ENCODE measurements around the gene ADISSP. TPM values are rescaled to one million over a fixed set of nuclear protein-coding genes. Genes with fewer than 3 reads are reported as not detected.

ADISSP gene
- total RNA-seq, 8 experiments from 2014 or later: 18.1 to 60.6 (median 35.5) TPM

DNA sequence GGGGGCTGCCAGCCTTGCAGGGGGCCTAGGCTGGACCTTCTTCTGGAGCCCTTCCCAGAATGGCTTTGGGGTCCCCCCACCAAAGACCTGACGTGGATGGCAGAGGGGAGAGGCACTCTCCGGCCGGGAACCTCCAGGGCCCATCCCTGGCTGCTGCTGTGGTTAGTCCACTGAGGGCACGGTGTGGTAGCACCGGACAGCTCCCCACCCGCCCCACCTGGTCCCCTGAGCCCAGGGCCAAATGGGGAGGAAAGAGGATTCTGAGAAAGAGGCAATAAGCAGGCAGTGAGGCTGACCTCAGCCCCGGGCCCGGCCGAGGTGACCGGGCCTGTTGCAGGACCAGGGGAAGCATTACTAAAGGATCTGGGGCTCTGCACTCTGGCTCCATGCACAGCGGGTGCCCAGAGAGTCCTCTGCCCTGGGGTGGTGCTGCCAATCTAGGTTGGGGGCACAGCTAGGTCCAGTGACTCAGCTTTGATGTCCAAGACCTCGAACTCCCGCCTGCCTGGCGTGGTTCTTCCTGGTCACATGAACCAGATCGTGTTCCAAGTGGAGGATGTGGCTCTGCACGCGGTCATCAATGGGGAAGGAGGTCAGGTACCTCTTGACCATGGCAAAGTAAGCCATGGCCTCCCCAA lies 16.8 kb upstream of the ADISSP start:
- in situ Hi-C loops (cut with MboI; ENCODE audit: low pct_unique_long_range_greater_than_20kb in 2 of 9, low sequenced_read_pairs in 9 of 9, unreplicated experiment in 9 of 9): loop anchor here in 2 of 9 experiments (25.0 kb wide), 1 partner anchor 303 kb away; no protein-coding TSS in a partner anchor
- H3K4me3 ChIP-seq: no peak overlapping the region
- no peak overlapping the region for H3K27ac ChIP-seq
- peaks cover 15 to 19% of the 10 kb centered on the region in 2 donors for H3K4me1 ChIP-seq (replicated peaks in 1 of 2)
- ATAC-seq (replicated peaks in 6 of 8): no peak
- WGBS, 10 experiments: 87 to 100% (median 98%) methylated on average over 2 to 8 of the region's 17 CpGs; no CpG with 5 or more reads in 4 of the 10 experiments

DNA sequence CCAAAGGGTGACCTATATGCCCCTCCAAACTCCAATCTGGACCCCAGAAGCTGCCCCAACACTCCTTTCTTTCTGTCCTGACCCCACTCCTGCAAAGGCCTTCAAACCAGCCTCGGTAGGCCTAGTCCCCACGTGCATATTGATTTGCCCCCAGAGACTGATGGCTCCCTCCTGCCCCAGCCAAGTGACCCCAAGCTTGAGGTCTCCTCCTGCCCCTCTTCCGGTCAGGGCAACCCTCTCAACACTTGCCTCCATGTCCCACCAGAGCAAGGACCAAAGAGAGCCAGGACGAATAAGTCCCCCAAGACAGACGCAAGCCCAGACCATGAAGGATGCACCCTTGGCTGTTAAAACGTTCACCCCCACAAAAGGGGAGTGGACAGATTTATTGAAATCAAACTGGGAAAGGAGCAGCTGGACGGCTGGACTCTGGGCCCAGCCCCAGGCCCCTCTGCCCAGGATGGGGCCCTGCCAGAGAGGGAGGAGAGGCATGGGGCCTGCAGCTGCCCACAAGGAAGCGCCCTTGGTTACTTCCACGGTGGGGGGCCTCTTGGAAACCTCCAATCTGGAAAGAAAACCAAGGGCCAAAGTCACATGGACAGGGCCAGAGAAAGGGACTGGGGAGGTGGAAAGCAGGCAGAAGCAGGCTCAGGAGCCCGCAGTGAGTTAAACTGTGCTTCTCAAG lies 16.1 kb upstream of the ADISSP start:
- in situ Hi-C loops (cut with MboI; ENCODE audit: low pct_unique_long_range_greater_than_20kb in 2 of 9, low sequenced_read_pairs in 9 of 9, unreplicated experiment in 9 of 9): loop anchor here in 2 of 9 experiments (25.0 kb wide), 1 partner anchor 304 kb away; no protein-coding TSS in a partner anchor
- peak in 1 of 8 experiments; percentile 6 for ATAC-seq (replicated peaks in 6 of 8)
- 51 to 95% (median 67%) methylated on average over 2 to 5 of the region's 10 CpGs; no CpG with 5 or more reads in 6 of the 10 experiments for whole genome bisulfite sequencing, 10 experiments
- no peak overlapping the region for H3K4me3 ChIP-seq
- H3K4me1 ChIP-seq (replicated peaks in 1 of 2): peaks cover 15 to 19% of the 10 kb centered on the region in 2 donors
- H3K27ac ChIP-seq: no peak overlapping the region

DNA sequence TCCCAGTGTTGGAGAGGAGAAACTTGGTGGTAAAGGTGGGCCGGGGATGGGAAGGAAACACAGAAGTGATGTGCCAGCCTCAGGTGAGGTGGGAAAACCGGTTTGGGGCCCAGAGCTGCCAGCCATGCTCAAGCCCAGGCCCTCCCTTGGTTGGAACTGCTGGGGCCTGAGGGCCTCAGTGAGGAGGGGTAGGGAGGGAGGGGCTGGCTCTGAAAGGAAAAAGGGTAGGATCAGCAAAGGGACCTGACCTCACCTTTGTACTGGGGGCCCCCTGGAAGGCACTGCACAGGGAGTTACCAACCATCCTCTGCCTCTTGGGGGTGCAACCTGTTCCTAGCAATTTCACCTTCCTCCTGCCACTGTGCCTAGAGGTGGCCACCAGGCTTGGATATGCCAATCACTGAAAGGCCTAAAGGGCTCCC lies 15.5 kb upstream of the ADISSP start:
- Histone ChIP-seq H3K27ac (no peak overlapping the region), H3K4me1 (replicated peaks in 1 of 2) (peaks cover 18 to 19% of the 10 kb centered on the region in 2 donors), H3K4me3 (no peak overlapping the region)
- in situ Hi-C loops (cut with MboI; ENCODE audit: low pct_unique_long_range_greater_than_20kb in 2 of 9, low sequenced_read_pairs in 9 of 9, unreplicated experiment in 9 of 9): loop anchor here in 2 of 9 experiments (25.0 kb wide), 1 partner anchor 304 kb away; no protein-coding TSS in a partner anchor
- ATAC-seq (replicated peaks in 6 of 8): no peak
- 86 to 100% (median 90%) methylated on average over 1 to 2 of the region's 2 CpGs; no CpG with 5 or more reads in 7 of the 10 experiments for WGBS, 10 experiments

DNA sequence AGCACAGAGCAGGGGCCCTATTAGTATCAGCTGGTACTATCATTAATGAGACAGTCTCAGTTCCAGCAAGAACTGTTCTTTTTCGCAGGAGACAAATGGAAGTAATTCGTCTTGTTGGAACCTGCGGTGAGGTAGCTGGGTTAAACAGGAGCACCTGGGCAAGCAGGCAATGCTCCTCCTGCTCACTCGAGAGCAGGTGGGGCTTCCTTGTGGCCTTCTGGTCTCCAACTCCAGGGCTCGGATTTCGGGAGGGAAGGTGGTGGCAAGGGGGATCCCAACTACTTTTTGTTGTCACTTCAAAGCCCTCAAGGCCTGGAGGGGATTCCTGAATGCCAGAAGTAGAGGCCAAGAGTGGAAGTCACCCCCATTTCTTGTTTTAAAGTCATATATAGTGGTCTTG lies 15.0 kb upstream of the ADISSP start:
- H3K4me3 ChIP-seq: no peak overlapping the region
- in situ Hi-C loops (cut with MboI; ENCODE audit: low pct_unique_long_range_greater_than_20kb in 2 of 9, low sequenced_read_pairs in 9 of 9, unreplicated experiment in 9 of 9): loop anchor here in 2 of 9 experiments (25.0 kb wide), 1 partner anchor 305 kb away; no protein-coding TSS in a partner anchor
- ATAC-seq (replicated peaks in 6 of 8): no peak
- WGBS, 10 experiments: 78 to 100% (median 87%) methylated on average over 1 to 5 of the region's 6 CpGs; no CpG with 5 or more reads in 3 of the 10 experiments
- peaks cover 20 to 23% of the 10 kb centered on the region in 2 donors for H3K4me1 ChIP-seq (replicated peaks in 1 of 2)
- H3K27ac ChIP-seq: no peak overlapping the region

DNA sequence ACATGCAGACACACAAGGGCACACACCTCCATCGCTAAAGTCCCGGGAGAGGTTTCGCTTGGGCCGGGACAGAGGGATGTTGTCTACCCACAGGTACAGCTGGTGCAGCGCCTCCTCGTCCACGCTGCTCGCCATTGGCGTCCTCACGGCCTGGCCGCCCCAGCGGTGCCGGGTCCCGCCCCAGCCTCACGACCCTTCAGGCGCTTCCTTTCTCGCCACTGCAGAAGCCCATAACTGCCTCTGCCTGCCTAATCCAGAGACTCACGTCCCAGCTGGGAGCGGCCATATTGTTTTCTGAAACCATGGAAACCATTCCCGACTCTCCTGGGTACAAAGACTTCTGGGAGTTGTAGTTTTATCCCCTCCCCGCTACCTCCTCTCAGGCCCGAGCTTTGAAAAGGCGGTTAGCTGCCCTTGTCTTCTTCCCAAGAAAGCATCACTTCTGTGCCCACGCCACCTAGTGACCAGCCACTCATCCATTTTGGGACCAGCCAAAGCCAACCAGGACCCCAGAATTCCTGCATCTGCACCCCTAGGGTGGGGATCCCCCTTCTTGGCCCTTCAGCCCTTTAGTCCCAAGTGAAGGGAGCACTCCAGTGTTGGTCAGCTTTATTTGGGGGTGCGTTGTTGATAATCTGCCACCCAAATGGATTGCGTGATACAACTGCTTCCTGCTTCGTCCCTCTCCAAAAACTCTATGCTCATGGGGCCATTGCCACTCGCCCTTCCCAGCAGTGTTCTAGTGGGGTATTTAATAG lies 13.8 kb upstream of the ADISSP start, which contains the start of gene SPEF1:
Gene SPEF1, minus strand, starts transcription at position 296 of the 758 bp plus-strand sequence. Its CDS starts 161 bp downstream, at position 135.
- Histone ChIP-seq H3K4me3 (peak within 1 kb of the TSS; percentile 14 to 45 (median 28)), H3K27ac (no peak within 1 kb of the TSS), H3K4me1 (replicated peaks in 1 of 2) (peaks cover 25 to 30% of the 10 kb centered on the region in 2 donors)
- ATAC-seq (replicated peaks in 6 of 8): peak; percentile 48 to 85 (median 78)
- WGBS, 10 experiments: 0 to 100% (median 13%) methylated on average over 1 to 11 of the region's 28 CpGs; no CpG with 5 or more reads in 3 of the 10 experiments
- in situ Hi-C loops (cut with MboI; ENCODE audit: low pct_unique_long_range_greater_than_20kb in 2 of 9, low sequenced_read_pairs in 9 of 9, unreplicated experiment in 9 of 9): loop anchor here in 2 of 9 experiments (25.0 kb wide), 1 partner anchor 306 kb away; no protein-coding TSS in a partner anchor

DNA sequence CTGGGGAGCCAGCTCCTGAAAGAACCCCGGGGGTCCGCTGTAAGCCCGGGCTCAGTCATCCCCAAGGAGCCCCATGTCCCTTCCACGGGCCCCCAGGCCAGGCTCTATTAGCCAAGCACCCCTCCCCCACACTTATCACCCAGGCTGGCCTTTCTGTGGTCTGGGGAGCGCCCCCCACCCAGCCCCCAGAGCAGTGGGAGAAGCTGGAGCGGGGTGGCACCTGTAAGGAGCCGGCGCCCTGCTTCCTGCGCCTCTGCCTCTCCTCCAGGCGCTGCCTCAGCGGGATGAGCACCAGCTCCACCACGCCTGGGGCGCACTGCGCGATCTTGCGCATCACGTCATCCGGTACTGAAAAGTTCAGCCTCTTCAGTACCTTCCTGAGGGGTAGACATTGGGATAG lies 11.4 kb upstream of the ADISSP start:
- 40 to 80% (median 57%) methylated on average over 2 to 6 of the region's 18 CpGs; no CpG with 5 or more reads in 7 of the 10 experiments for WGBS, 10 experiments
- Histone ChIP-seq H3K4me3 (no peak overlapping the region), H3K27ac (no peak overlapping the region), H3K4me1 (replicated peaks in 1 of 2) (peaks cover 13 to 17% of the 10 kb centered on the region in 2 donors)
- in situ Hi-C loops (cut with MboI; ENCODE audit: low pct_unique_long_range_greater_than_20kb in 2 of 9, low sequenced_read_pairs in 9 of 9, unreplicated experiment in 9 of 9): loop anchor here in 2 of 9 experiments (25.0 kb wide), 1 partner anchor 308 kb away; no protein-coding TSS in a partner anchor
- ATAC-seq (replicated peaks in 6 of 8): no peak

DNA sequence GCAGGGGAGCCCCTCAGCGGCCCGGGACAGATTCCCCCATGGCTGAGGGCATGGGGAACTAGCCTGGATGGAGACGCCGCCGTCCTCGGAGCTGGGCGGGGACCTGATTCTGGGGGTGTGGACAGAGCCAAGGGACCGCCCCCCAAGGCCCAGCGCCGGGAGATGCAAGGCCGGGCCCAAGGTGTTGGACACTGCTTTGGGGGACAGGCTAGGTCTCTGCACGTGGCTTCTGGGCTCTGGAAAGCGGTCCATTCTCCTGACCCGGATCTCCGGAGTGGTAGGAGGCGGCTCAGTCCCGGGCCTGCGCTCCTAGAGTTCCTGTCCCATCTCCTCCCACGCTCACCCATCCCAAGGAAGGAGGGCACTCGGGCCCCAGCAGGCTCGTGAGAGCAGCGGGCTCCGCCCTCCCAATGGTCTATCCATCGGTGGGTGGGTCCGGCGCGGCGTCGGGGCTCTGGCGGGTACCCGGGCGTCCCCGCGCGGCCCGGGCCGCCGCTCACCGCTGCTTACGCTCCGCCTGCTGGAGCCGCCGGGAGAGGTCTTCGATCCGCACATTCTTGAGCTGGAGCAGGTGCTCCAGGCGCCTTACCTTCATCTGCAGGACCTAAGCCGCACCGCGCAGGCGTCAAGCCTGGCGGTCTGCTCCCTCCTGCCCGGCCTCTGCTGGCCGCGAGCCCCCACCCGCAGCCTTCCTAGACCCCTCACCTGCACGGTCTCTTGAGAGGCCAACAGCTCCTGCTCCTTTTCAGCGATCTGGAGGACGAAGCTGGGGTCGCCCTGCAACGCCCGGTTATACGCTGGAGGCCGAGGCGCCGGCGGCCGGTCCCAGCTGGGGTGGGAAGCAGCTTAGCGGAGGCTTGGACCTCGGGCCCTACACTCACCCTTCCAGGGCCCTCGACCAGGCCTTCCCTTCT lies 10.4 kb upstream of the ADISSP start:
- WGBS, 10 experiments: 0 to 20% (median 5%) methylated on average over 2 to 12 of the region's 70 CpGs; no CpG with 5 or more reads in 7 of the 10 experiments
- H3K4me3 ChIP-seq: peak overlapping the region; percentile 15 to 24 (median 18)
- H3K4me1 ChIP-seq (replicated peaks in 1 of 2): peaks cover 9 to 14% of the 10 kb centered on the region in 2 donors
- in situ Hi-C loops (cut with MboI; ENCODE audit: low pct_unique_long_range_greater_than_20kb in 2 of 9, low sequenced_read_pairs in 9 of 9, unreplicated experiment in 9 of 9): loop anchor here in 2 of 9 experiments (25.0 kb wide), 1 partner anchor 309 kb away; no protein-coding TSS in a partner anchor
- no peak overlapping the region for H3K27ac ChIP-seq
- ATAC-seq (replicated peaks in 6 of 8): peak; percentile 35 to 79 (median 66)

DNA sequence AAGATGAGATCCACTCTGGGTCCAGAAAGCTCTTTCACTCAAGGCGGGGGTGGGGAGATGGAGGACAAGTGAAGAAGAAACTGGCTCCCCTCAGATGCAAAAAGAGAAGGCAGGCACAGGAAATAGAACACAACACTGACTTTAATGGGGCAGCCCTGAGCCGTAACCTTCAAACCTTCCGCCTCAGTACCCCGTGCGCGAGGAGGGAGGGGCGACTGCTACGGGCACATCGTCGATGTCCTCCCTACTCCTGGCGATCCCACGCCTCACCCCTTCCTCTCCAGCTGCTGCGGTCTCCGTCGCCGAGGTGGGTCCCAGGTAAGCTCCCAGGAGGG lies 9.8 kb upstream of the ADISSP start:
- Histone ChIP-seq H3K4me3 (peak overlapping the region in 3 of 5 donors; percentile 15 to 24 (median 17)), H3K4me1 (replicated peaks in 1 of 2) (peaks cover 9 to 14% of the 10 kb centered on the region in 2 donors), H3K27ac (no peak overlapping the region)
- in situ Hi-C loops (cut with MboI; ENCODE audit: low pct_unique_long_range_greater_than_20kb in 2 of 9, low sequenced_read_pairs in 9 of 9, unreplicated experiment in 9 of 9): loop anchor here in 2 of 9 experiments (25.0 kb wide), 1 partner anchor 310 kb away; no protein-coding TSS in a partner anchor
- ATAC-seq (replicated peaks in 6 of 8): peak in 3 of 8 experiments; percentile 1 to 10 (median 4)
- WGBS, 10 experiments: 100% methylated on average over 1 of the region's 16 CpGs; no CpG with 5 or more reads in 9 of the 10 experiments

DNA sequence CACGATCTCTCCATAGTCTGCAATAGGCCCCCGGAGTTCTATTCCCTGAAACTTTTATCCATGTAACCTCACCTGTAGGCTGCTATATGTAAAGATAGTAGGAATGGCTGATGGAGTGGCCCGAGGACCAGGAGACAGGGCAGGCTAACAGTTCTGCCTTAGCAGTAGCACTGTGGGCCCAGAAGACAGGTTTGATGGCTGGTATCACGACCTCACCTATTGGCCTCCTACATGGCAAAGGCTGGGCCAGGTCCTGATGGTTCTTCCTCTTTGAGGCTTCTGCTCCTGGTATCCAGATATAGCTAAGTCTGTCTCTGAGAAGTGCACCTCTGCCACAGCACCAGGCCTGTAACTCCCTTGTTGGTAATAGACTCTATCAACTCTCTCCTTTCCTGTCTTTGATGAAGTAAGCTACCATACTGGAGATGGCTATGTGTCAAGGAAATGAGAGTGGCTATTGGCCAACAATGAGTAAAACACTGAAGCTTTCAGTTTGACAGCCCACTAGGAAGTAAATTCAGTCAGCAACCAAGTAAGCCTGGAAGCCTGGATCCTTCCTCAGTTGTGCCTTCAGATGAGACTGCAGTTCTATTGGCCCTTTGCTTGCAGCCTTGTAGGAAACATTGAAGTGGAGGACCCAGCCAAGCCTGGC lies 8.0 kb upstream of the ADISSP start:
- ATAC-seq (replicated peaks in 6 of 8): no peak
- 0 to 93% (median 58%) methylated on average over 1 to 3 of the region's 4 CpGs; no CpG with 5 or more reads in 4 of the 10 experiments for WGBS, 10 experiments
- Histone ChIP-seq H3K4me1 (replicated peaks in 1 of 2) (peaks cover 6 to 14% of the 10 kb centered on the region in 2 donors), H3K4me3 (no peak overlapping the region), H3K27ac (no peak overlapping the region)
- in situ Hi-C loops (cut with MboI; ENCODE audit: low pct_unique_long_range_greater_than_20kb in 2 of 9, low sequenced_read_pairs in 9 of 9, unreplicated experiment in 9 of 9): loop anchor here in 2 of 9 experiments (25.0 kb wide), 1 partner anchor 312 kb away; no protein-coding TSS in a partner anchor

DNA sequence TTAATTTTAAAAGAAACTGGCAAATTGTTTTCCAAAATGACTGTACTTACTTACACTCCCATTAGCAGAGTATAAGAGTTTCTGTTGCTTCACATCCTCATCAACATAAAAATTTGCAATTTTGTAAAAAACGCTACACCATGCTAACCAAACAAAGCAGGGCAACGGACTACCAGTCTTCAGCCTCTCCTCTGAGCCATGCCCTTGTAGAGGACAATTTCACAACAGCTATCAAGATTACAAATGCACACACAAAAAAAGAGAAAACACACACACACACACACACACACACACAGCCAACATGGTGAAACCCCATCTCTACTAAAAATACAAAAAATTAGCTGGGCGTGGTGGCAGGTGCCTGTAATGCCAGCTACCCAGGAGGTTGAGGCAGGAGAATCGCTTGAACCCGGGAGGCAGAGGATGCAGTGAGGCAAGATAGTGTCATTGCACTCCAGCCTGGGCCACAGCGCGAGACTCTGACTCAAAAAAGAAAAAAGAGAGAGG lies 4.1 kb upstream of the ADISSP start:
- Histone ChIP-seq H3K4me1 (replicated peaks in 1 of 2) (peaks cover 8 to 9% of the 10 kb centered on the region in 2 donors), H3K4me3 (no peak overlapping the region), H3K27ac (no peak overlapping the region)
- in situ Hi-C loops (cut with MboI; ENCODE audit: low pct_unique_long_range_greater_than_20kb in 2 of 9, low sequenced_read_pairs in 9 of 9, unreplicated experiment in 9 of 9): no loop called here
- WGBS, 10 experiments: 20 to 100% (median 78%) methylated on average over 1 to 6 of the region's 7 CpGs; no CpG with 5 or more reads in 1 of the 10 experiments
- ATAC-seq (replicated peaks in 6 of 8): no peak
